ENCODE results near the gene ZC3H10. TPM values are rescaled to one million over a fixed set of nuclear protein-coding genes. Genes with fewer than 3 reads are reported as not detected.

ZC3H10 gene
- total and polyA plus RNA-seq, 2 of the 13 experiments (the other 11 are each of a cell fraction or from before 2014, with no cell fraction given) = 0.70 to 2.3 TPM

- DNase-seq (ENCODE audit: low spot score) (peak; percentile 92), ATAC-seq (peak; percentile 70), FAIRE-seq (peak; percentile 42)
- H3K9ac ChIP-seq (ENCODE audit: insufficient read depth, low read depth, low read length) = peak overlapping the region; percentile 70
- intact Hi-C loops (cut with micrococcal nuclease; ENCODE audit: unreplicated experiment) (loop anchor here (2.0 to 5.0 kb wide), 2 partner anchors 31 to 35 kb away; no protein-coding TSS in a partner anchor), in situ Hi-C loops (cut with HindIII; ENCODE audit: extremely low pct_ligation_motif_present, low pct_unique_long_range_greater_than_20kb) (loop anchor here (5.0 kb wide), 1 partner anchor 35 kb away; no protein-coding TSS in a partner anchor)
- ChIA-PET CTCF (ENCODE audit: low intra/inter-chr PET ratio, low total read pairs) (interaction anchor here (1.2 to 1.8 kb wide), 3 partner anchors 32 to 33 kb away, joined by 3 to 7 read pairs (median 3); partner anchors contain the start of gene SMARCC2), POLR2A (interaction anchor here (0.5 to 3.4 kb wide), 12 partner anchors 7 to 77 kb away, joined by 3 to 30 read pairs (median 6); partner anchors contain the start of genes ESYT1, RNF41, RPL41 and SMARCC2)
- WGBS (ENCODE audit: low lambda C conversion rate) = 37% methylated on average over 42 of the region's 45 CpGs
- peak overlapping the region; percentile 71 for H3K4me2 ChIP-seq (ENCODE audit: low read depth, low read length)
- H3K27me3 ChIP-seq (ENCODE audit: control insufficient read depth in 1 of 2, insufficient read depth in 2 of 2, low read length in 2 of 2) = no peaks in the 10 kb centered on the region; a peak in 1 of 5 replicates
- H3K9me3 ChIP-seq (ENCODE audit: low read length) = no peaks in the 10 kb centered on the region
- H3K4me1 ChIP-seq (ENCODE audit: insufficient read depth, low read length) = peaks cover 67% of the 10 kb centered on the region
- H3K79me2 ChIP-seq (ENCODE audit: insufficient read depth, low read length) = peaks cover 38% of the 10 kb centered on the region
- peak overlapping the region; percentile 20 to 95 (median 65); a peak in 5 of 6 replicates for H3K4me3 ChIP-seq (replicated peaks in 1 of 3; ENCODE audit: insufficient read depth in 1 of 3, low read depth in 2 of 3, low read length in 3 of 3)
- no peak overlapping the region for H2AFZ ChIP-seq (ENCODE audit: low read length)
- peaks cover 20 to 30% of the 10 kb centered on the region in 2 experiments for H3K36me3 ChIP-seq (replicated peaks in 1 of 2; ENCODE audit: control insufficient read depth in 1 of 2, insufficient read depth in 2 of 2, low read length in 2 of 2)
- H3K27ac ChIP-seq (ENCODE audit: extremely low read length, insufficient read depth, low read length) = peak overlapping the region; percentile 87
- TSS peak; percentile 53 for BruUV-seq (replicated peaks)
- H4K20me1 ChIP-seq (ENCODE audit: insufficient read depth, low read length) = peaks cover 28% of the 10 kb centered on the region
- peak; percentile 38 for TF ChIP-seq ASH2L (IDR thresholded peaks at IDR 0.05; ENCODE audit: insufficient read length, low read depth, low read length)
- TF ChIP-seq ZFP82 (CRISPR knock-in tag; IDR thresholded peaks at IDR 0.05; ENCODE audit: borderline replicate concordance) = no peak
- TF ChIP-seq ZNF362 (CRISPR knock-in tag; IDR thresholded peaks at IDR 0.05; ENCODE audit: borderline replicate concordance) = peak; percentile 88
- peak; percentile 92 for TF ChIP-seq ZNF331 (CRISPR knock-in tag; IDR thresholded peaks at IDR 0.05)
- TF ChIP-seq HMGA1 (CRISPR knock-in tag; conservative IDR thresholded peaks at IDR 0.05) = no peak
- no peak for TF ChIP-seq LCORL (IDR thresholded peaks at IDR 0.05)
- no peak for TF ChIP-seq LCORL (CRISPR knock-in tag; IDR thresholded peaks at IDR 0.05)
- peak; percentile 38; the same call in 1 of the 2 replicates for TF ChIP-seq GATAD1 (CRISPR knock-in tag; IDR thresholded peaks at IDR 0.05)
- TF ChIP-seq SIN3A (IDR thresholded peaks at IDR 0.05; ENCODE audit: borderline replicate concordance, low read depth, low read length) = peak; percentile 28; the same call in 1 of the 2 replicates
- no peak for TF ChIP-seq MED8 (CRISPR knock-in tag; IDR thresholded peaks at IDR 0.05; ENCODE audit: insufficient replicate concordance)
- TF ChIP-seq GATAD2A (CRISPR knock-in tag; IDR thresholded peaks at IDR 0.05) = peak; percentile 54; the same call in 1 of the 2 replicates
- peak; percentile 57 for TF ChIP-seq HOXA3 (CRISPR knock-in tag; IDR thresholded peaks at IDR 0.05)
- TF ChIP-seq ZNF816 (CRISPR knock-in tag; IDR thresholded peaks at IDR 0.05; ENCODE audit: borderline replicate concordance) = 0 out of 2 replicates have a peak, but pooled peaks have one; percentile 3
- TF ChIP-seq PHF8 (CRISPR knock-in tag; IDR thresholded peaks at IDR 0.05) = peak; percentile 24; the same call in 1 of the 2 replicates
- no peak for TF ChIP-seq MIER2 (CRISPR knock-in tag; IDR thresholded peaks at IDR 0.05)
- no peak for TF ChIP-seq ZNF605 (CRISPR knock-in tag; IDR thresholded peaks at IDR 0.05)
- no peak for TF ChIP-seq ZNF18 (CRISPR knock-in tag; IDR thresholded peaks at IDR 0.05; ENCODE audit: insufficient replicate concordance)
- TF ChIP-seq SIN3B (IDR thresholded peaks at IDR 0.05; ENCODE audit: low read length) = 0 out of 2 replicates have a peak, but pooled peaks have one; percentile 24
- TF ChIP-seq POGK (CRISPR knock-in tag; conservative IDR thresholded peaks at IDR 0.05) = no peak
- TF ChIP-seq ZNF326 (CRISPR knock-in tag; IDR thresholded peaks at IDR 0.05; ENCODE audit: borderline replicate concordance) = no peak
These were observed 39.3 kb downstream of the ZC3H10 start for GRCh38 chr12:56157201-56158028.

Measured in HepG2 (cell line).